G401.6 (cell line): ENCODE data around the gene PILRB.
A peak's percentile ranks its signal among the peaks of the same experiment; 100 is the strongest.

ENCODE experiments used
- FAIRE-seq: peaks from 2 replicates; lab custom pipeline; 2012; peaks lifted over from hg19 to GRCh38; lab: Jason Lieb, UNC

The PILRB gene

GRCh38 chr7:100407285-100408180, 49.6 kb downstream of the PILRB start:
- peak; percentile 85 for FAIRE-seq

GRCh38 chr7:100411101-100411500, 53.2 kb downstream of the PILRB start:
- FAIRE-seq = no peak

- no peak for FAIRE-seq
Observed at GRCh38 chr7:100413346-100413745, 55.4 kb downstream of the PILRB start.

- no peak for FAIRE-seq
Observed at GRCh38 chr7:100413889-100414288, 56.0 kb downstream of the PILRB start.

- FAIRE-seq = no peak
Observed at GRCh38 chr7:100415448-100415847, 57.5 kb downstream of the PILRB start.
